Stomach (tissue), 9 donors: ENCODE measurements around the gene MYO10. TPM values are rescaled to one million over a fixed set of nuclear protein-coding genes. Genes with fewer than 3 reads are reported as not detected.

Experiments
- DNase-seq, 2 donors: peaks; one replicate each; pipeline versions ENCODE4 v3.0.0 to v3.0.0-alpha.2; 2013 to 2019
- H3K27ac ChIP-seq, 5 donors: fragments of 200-600 bp in 4 of 5; sonication (generic) in 4 of 5; one replicate each; pipeline ENCODE4 v1.5.1; 2013 to 2019; ENCODE audit warnings: mild to moderate bottlenecking in 1 of 5, moderate library complexity in 1 of 5
- H3K27me3 ChIP-seq, 3 donors: fragments of 200-600 bp; sonication (generic); one replicate each; pipeline ENCODE4 v1.5.1; 2017 to 2019; ENCODE audit warnings: mixed run types in 1 of 3
- H3K36me3 ChIP-seq, 4 donors: fragments of 200-600 bp; sonication (generic); 1 replicate in 3 of 4; 2 replicates in 1 of 4; pipeline ENCODE4 v1.5.1; 2016 to 2019
- H3K4me1 ChIP-seq, 4 donors: fragments of 200-600 bp; sonication (generic); one replicate each; pipeline ENCODE4 v1.5.1; 2016 to 2019
- H3K4me3 ChIP-seq, 4 donors: fragments of 200-600 bp; sonication (generic) in 3 of 4; one replicate each; pipeline ENCODE4 v1.5.1; 2016 to 2019; ENCODE audit warnings: mild to moderate bottlenecking in 1 of 4
- H3K9me3 ChIP-seq, 4 donors: fragments of 200-600 bp; sonication (generic); one replicate each; pipeline ENCODE4 v1.5.1; 2016 to 2019
- CTCF ChIP-seq, 7 experiments: fragments of 450-650 bp in 4 of 7; fragments of 200-600 bp in 3 of 7; sonication (generic) in 3 of 7; IDR thresholded peaks; one replicate each; pipeline ENCODE4 v1.5.1; 2016 to 2019; ENCODE audit warnings: antibody characterized with exemption in 7 of 7, control low read depth in 2 of 7, mild to moderate bottlenecking in 1 of 7
- EP300 ChIP-seq: sonication (generic); formaldehyde crosslinking; IDR thresholded peaks from one replicate; pipeline ENCODE4 v1.6.1; 2017; ENCODE audit warnings: antibody characterized with exemption
- POLR2A ChIP-seq, 4 donors: fragments of 450-650 bp; IDR thresholded peaks; one replicate each; pipeline ENCODE4 v1.6.1; 2016; ENCODE audit warnings: antibody characterized with exemption in 4 of 4, control low read depth in 2 of 4, mild to moderate bottlenecking in 1 of 4, moderate library complexity in 1 of 4
- POLR2AphosphoS5 ChIP-seq, 3 donors: sonication (generic); formaldehyde crosslinking; IDR thresholded peaks; one replicate each; pipeline ENCODE4 v1.6.1; 2016; ENCODE audit warnings: antibody characterized with exemption in 3 of 3
- WGBS, 5 donors: extraction: QIAGEN DNeasy Blood & Tissue Kit in 3 of 5; methylation state at CpG; one replicate each; pipeline versions ENCODE4 v1.1.5 to v1.1.7; 2013 to 2018; 5-methylcytosine and 5-hydroxymethylcytosine counted together
- intact Hi-C: fragments of 100-400 bp; cut with DNase I; formaldehyde crosslinking; loops from one replicate; pipeline ENCODE4 v1.15.1; 2023; ENCODE audit warnings: low total_unique reads
- polyA plus RNA-seq, 3 donors: library from polyadenylated mRNA; stranded (reverse); fragments of 200-250 nt; gene quantifications; one replicate each; pipeline ENCODE4 v1.2.3, GENCODE V29; 2013
- total RNA-seq, 5 donors: library from RNA; depleted of rRNA; stranded (reverse); fragments of >200 nt; gene quantifications; one replicate each; pipeline versions ENCODE4 v1.1.0 to v1.2.3, GENCODE V29; 2014 to 2016
- donor health status: healthy with polysubstance abuse.
- donor health status: Bipolar disorder and iron deficiency.
- donor health status: healthy.

MYO10 gene
- total and polyA plus RNA-seq, 8 donors = 6.8 to 233 (median 76.5) TPM

DNA sequence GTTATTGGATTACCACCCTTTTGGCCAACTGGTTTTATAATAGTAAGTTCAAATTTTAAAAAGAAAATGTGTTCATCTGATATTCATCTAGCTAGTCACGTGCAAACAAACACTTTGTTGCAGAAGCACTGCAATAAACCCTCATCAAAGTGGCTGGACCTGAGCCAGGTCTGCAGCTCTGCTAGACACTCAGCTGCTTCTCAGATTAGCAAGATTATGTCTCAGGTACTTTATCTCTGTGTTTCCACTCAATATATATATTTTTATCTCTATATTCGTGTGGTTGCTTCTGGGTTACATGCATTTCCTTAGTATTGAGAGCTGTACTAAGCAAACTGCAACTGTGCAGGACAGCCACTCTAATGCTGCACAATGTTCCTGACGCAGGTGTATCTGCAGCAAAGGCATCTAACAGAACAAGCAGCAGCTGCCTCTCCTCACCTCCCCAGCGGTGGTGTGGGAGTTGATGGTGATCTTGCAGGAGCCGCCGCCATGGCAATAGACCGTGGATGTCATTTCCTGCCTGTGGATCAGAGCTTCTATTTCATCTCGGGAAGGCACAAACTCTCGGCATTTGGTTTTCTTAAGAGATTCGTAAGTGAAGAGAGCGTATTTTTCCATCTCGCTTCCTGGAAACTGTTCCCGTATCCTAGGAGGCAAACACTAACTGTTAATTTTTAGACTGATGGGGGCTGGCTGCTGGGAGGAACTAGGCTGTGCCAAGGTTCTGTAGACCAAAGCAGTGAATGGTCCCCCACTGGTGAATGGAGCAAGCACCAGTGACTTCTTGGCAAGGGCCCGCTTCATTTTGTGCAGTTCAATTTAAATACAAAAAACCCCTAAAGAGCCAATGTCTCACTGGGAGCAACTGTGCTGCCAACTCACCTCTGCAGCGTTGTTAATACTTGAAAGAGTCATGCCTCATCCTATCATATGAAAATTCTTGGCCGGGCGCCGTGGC is 262.6 kb downstream of the MYO10 start:
- Histone ChIP-seq H3K9me3 (no peaks in the 10 kb centered on the region), H3K4me1 (peaks cover 0 to 16% (median 10%) of the 10 kb centered on the region in 4 donors), H3K36me3 (peaks cover 74 to 99% (median 94%) of the 10 kb centered on the region in 4 donors), H3K27me3 (no peaks in the 10 kb centered on the region), H3K4me3 (no peak overlapping the region), H3K27ac (no peak overlapping the region)
- intact Hi-C loops = no loop called here
- 76 to 82% (median 79%) methylated on average over 18 of the region's 18 CpGs for WGBS, 5 donors
- no peak for TF ChIP-seq EP300
- no peak for TF ChIP-seq CTCF (IDR thresholded peaks at IDR 0.05)
- no peak for TF ChIP-seq POLR2A (IDR thresholded peaks at IDR 0.05)
- no peak for TF ChIP-seq POLR2AphosphoS5 (IDR thresholded peaks at IDR 0.05)
- DNase-seq = no peak

- 49 to 65% (median 53%) methylated on average over 7 of the region's 7 CpGs for WGBS, 5 donors
- Histone ChIP-seq H3K4me3 (no peak overlapping the region), H3K4me1 (peaks cover 8 to 26% (median 20%) of the 10 kb centered on the region in 4 donors), H3K36me3 (peaks cover 76 to 99% (median 99%) of the 10 kb centered on the region in 4 donors), H3K27me3 (no peaks in the 10 kb centered on the region), H3K9me3 (no peaks in the 10 kb centered on the region), H3K27ac (no peak overlapping the region)
- intact Hi-C loops = no loop called here
- no peak for TF ChIP-seq POLR2A (IDR thresholded peaks at IDR 0.05)
- no peak for TF ChIP-seq CTCF (IDR thresholded peaks at IDR 0.05)
- TF ChIP-seq POLR2AphosphoS5 (IDR thresholded peaks at IDR 0.05) = no peak
- no peak for TF ChIP-seq EP300
- no peak for DNase-seq
These were observed 264.9 kb downstream of the MYO10 start for GRCh38 chr5:16671208-16671607.

DNA sequence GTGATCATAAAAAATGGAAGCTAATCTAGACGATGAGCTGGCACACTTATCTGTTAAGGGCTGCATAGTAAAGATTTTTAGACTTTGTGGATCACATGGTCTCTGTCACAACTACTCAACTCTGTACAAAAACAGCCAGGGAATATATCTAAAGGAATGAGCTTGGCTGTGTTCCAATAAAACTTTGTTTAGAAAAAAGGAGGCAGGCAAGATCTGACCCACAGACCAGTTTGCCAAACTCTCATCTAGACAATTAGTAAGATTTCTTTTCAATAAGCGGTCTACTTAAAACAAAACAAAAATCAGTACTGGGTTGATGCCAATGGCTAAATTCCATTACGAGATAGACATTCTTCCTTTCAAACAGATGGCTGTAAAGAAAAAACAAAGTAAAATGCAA is 266.3 kb downstream of the MYO10 start:
- no peak overlapping the region for H3K4me3 ChIP-seq
- no peaks in the 10 kb centered on the region for H3K27me3 ChIP-seq
- no peaks in the 10 kb centered on the region for H3K9me3 ChIP-seq
- H3K27ac ChIP-seq = peak overlapping the region in 1 of 5 donors; percentile 3
- DNase-seq = peak in 1 of 2 donors; percentile 43
- WGBS, 5 donors = 24 to 43% (median 32%) methylated on average over 3 of the region's 3 CpGs
- intact Hi-C loops = loop anchor here (10.0 kb wide), 1 partner anchor 175 kb away; no protein-coding TSS in a partner anchor
- TF ChIP-seq CTCF (IDR thresholded peaks at IDR 0.05) (no peak), EP300 (no peak), POLR2AphosphoS5 (IDR thresholded peaks at IDR 0.05) (no peak), POLR2A (IDR thresholded peaks at IDR 0.05) (no peak)
- peaks cover 8 to 35% (median 19%) of the 10 kb centered on the region in 4 donors for H3K4me1 ChIP-seq
- H3K36me3 ChIP-seq = peaks cover 64 to 99% (median 96%) of the 10 kb centered on the region in 4 donors

DNA sequence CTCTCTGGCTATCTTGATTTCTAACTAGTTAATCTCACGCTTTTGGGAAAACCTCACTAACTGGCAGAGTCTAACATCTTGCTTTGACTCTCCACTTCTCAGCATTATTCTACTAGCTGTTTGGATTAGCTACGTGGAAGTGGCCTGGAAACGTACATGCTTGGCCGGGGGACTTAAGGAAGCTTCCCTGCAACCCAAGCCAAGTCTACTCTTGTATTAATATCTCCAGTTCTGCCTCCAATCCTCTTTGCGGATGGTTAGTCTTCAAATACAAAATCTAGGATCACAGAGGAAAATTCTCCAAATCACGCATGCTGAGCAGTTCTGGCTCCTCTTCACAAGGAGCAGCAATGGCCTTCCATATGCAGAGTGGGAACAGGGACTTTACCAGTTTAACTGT is 267.5 kb downstream of the MYO10 start:
- Histone ChIP-seq H3K4me1 (peaks cover 8 to 35% (median 19%) of the 10 kb centered on the region in 4 donors), H3K36me3 (peaks cover 59 to 97% (median 96%) of the 10 kb centered on the region in 4 donors), H3K27me3 (no peaks in the 10 kb centered on the region), H3K9me3 (no peaks in the 10 kb centered on the region), H3K4me3 (no peak overlapping the region), H3K27ac (no peak overlapping the region)
- no peak for TF ChIP-seq POLR2A (IDR thresholded peaks at IDR 0.05)
- intact Hi-C loops = loop anchor here (10.0 kb wide), 1 partner anchor 174 kb away; no protein-coding TSS in a partner anchor
- 84 to 90% (median 86%) methylated on average over 6 of the region's 6 CpGs for WGBS, 5 donors
- peak in 1 of 2 donors; percentile 27 for DNase-seq
